SK-N-SH treated with all-trans-retinoic acid at 6 μM for 48 hours (cell line): ENCODE data around the gene FBXW2.

Source experiments
- CREB5 ChIP-seq: fragments of 250-450 bp; sonication (Bioruptor Pico); IDR thresholded peaks from 2 replicates; pipeline ENCODE4 v1.5.1; 2020; ENCODE audit warnings: low read depth, mild to moderate bottlenecking, moderate library complexity
- PATZ1 ChIP-seq: fragments of 250-450 bp; sonication (Bioruptor Pico); IDR thresholded peaks from 2 replicates; pipeline ENCODE4 v1.8.0; 2020; ENCODE audit warnings: mild to moderate bottlenecking, moderate library complexity, borderline replicate concordance
- PPARA ChIP-seq: fragments of 250-450 bp; sonication (Bioruptor Pico); IDR thresholded peaks from 2 replicates; pipeline ENCODE4 v1.5.0; 2020; ENCODE audit warnings: mild to moderate bottlenecking, borderline replicate concordance

- TF ChIP-seq PPARA (CRISPR knock-in tag), result no peak
- TF ChIP-seq CREB5, result no peak
- TF ChIP-seq PATZ1 (CRISPR knock-in tag), result no peak
These were observed 5.3 kb downstream of the FBXW2 start for GRCh38 chr9:120787933-120788332.
